K562 (cell line): ENCODE results near the gene ARHGAP32. TPM values are rescaled to one million over a fixed set of nuclear protein-coding genes. Genes with fewer than 3 reads are reported as not detected.

ENCODE experiments used
- ATAC-seq: fragments of 200-7000 bp; cut with Tn5 transposase; 3 replicates; pipeline ENCODE4 v1.9.1; 2020; ENCODE audit warnings: moderate library complexity
- BruUV-seq: library from RNA; stranded (reverse); fragments of 400-500 nt; replicated peaks from 2 replicates; lab custom pipeline; 2021; lab: Mats Ljungman, UMichigan
- CTCF ChIA-PET: fragments of 300-600 bp; formaldehyde crosslinking; extraction: SDS; loops from one replicate; lab custom pipeline; 2021; ENCODE audit warnings: low intra/inter-chr PET ratio; lab: Yijun Ruan, JAX
- POLR2A ChIA-PET: fragments of 300-600, 350-650 bp; sonication (Branson Sonifier 250); formaldehyde crosslinking; extraction: SDS; loops from one replicate; lab custom pipeline; 2021; ENCODE audit warnings: antibody characterized with exemption, inconsistent platforms; lab: Yijun Ruan, JAX
- DNase-seq, 4 experiments: peaks; one replicate each; pipeline versions ENCODE4 v3.0.0 to v3.0.0-alpha.2; 2011 to 2018; ENCODE audit warnings: low spot score in 3 of 4, mixed read lengths in 3 of 4; ENCODE audit errors: extremely low read depth in 1 of 4
- FAIRE-seq: peaks from 2 replicates; lab custom pipeline; 2011; peaks lifted over from hg19 to GRCh38; lab: Jason Lieb, UNC
- H2AFZ ChIP-seq: 2 replicates; pipeline ENCODE4 v1.6.0; 2011; ENCODE audit warnings: low read depth, low read length, control low read depth, inconsistent platforms
- H3K27ac ChIP-seq: fragments of 200-600 bp; 3 replicates; pipeline ENCODE4 v1.8.0; 2011; ENCODE audit warnings: low read depth, mild to moderate bottlenecking, control low read depth, inconsistent platforms, low read length, moderate library complexity, mixed read lengths; ENCODE audit errors: extremely low read depth
- H3K27me3 ChIP-seq, 2 experiments: fragments of 300-600 bp in 1 of 2; 2 replicates in 1 of 2; 3 replicates in 1 of 2; pipeline versions ENCODE4 v1.6.0 to v1.8.0; 2011; ENCODE audit warnings: inconsistent platforms in 2 of 2, low read length in 2 of 2, mild to moderate bottlenecking in 1 of 2, mixed read lengths in 1 of 2, moderate library complexity in 1 of 2; ENCODE audit not compliant: control insufficient read depth in 2 of 2, insufficient read depth in 2 of 2
- H3K36me3 ChIP-seq: fragments of 300-600 bp; 3 replicates; pipeline ENCODE4 v1.8.0; 2011; ENCODE audit warnings: mild to moderate bottlenecking, low read length, inconsistent platforms; ENCODE audit not compliant: control insufficient read depth, insufficient read depth
- H3K4me1 ChIP-seq, 2 experiments: fragments of 200-600 bp in 1 of 2; replicated peaks in 1 of 2; 2 replicates in 1 of 2; 3 replicates in 1 of 2; pipeline versions ENCODE4 v1.5.1 to v1.8.0; 2011; ENCODE audit warnings: inconsistent platforms in 2 of 2, low read length in 2 of 2, mild to moderate bottlenecking in 1 of 2, mixed read lengths in 1 of 2, moderate library complexity in 1 of 2; ENCODE audit not compliant: control insufficient read depth in 2 of 2, insufficient read depth in 2 of 2
- H3K4me2 ChIP-seq: 2 replicates; pipeline ENCODE4 v1.6.1; 2011; ENCODE audit warnings: low read length, control low read depth, inconsistent platforms, mixed read lengths; ENCODE audit not compliant: insufficient read depth
- H3K4me3 ChIP-seq: fragments of 200-600 bp; sonication (generic), shearing (Covaris generic); 2 replicates; pipeline ENCODE4 v1.5.1; 2016; ENCODE audit warnings: control low read depth, inconsistent platforms
- H3K79me2 ChIP-seq: fragments of 200-600 bp; 3 replicates; pipeline ENCODE4 v1.8.0; 2011; ENCODE audit warnings: low read length, inconsistent platforms; ENCODE audit not compliant: control insufficient read depth, insufficient read depth
- H3K9ac ChIP-seq, 2 experiments: 2 replicates each; pipeline versions ENCODE4 v1.6.0 to v1.6.1; 2011; ENCODE audit warnings: low read depth in 2 of 2, low read length in 2 of 2, control low read depth in 1 of 2, inconsistent platforms in 1 of 2, mild to moderate bottlenecking in 1 of 2, mixed read lengths in 1 of 2; ENCODE audit not compliant: insufficient read depth in 1 of 2
- H3K9me1 ChIP-seq: one replicate; pipeline ENCODE4 v1.6.0; 2011; ENCODE audit warnings: inconsistent platforms, mild to moderate bottlenecking, low read length, moderate library complexity; ENCODE audit not compliant: control insufficient read depth, insufficient read depth
- H3K9me3 ChIP-seq: replicated peaks from 2 replicates; pipeline ENCODE4 v1.5.1; 2011; ENCODE audit warnings: low read depth, low read length, inconsistent platforms; ENCODE audit not compliant: control insufficient read depth, insufficient read depth
- H4K20me1 ChIP-seq: replicated peaks from 2 replicates; pipeline ENCODE4 v1.6.1; 2011; ENCODE audit warnings: low read length, inconsistent platforms, mixed read lengths; ENCODE audit not compliant: control insufficient read depth, insufficient read depth
- C11orf30 ChIP-seq: fragments of 450-650 bp; IDR thresholded peaks from 2 replicates; pipeline ENCODE4 v1.6.1; 2016; ENCODE audit warnings: low read depth, mild to moderate bottlenecking
- DNMT1 ChIP-seq: fragments of 450-650 bp; IDR thresholded peaks from 2 replicates; pipeline ENCODE4 v1.6.1; 2016; ENCODE audit warnings: antibody characterized with exemption, mild to moderate bottlenecking
- EHMT2 ChIP-seq: fragments of 450-650 bp; IDR thresholded peaks from 2 replicates; pipeline ENCODE4 v1.6.1; 2018; ENCODE audit warnings: antibody characterized with exemption
- EP300 ChIP-seq: IDR thresholded peaks from 2 replicates; pipeline ENCODE4 v1.6.1; 2012; ENCODE audit warnings: low read length, improper control_type of control experiment
- FOXA1 ChIP-seq: fragments of 450-650 bp; IDR thresholded peaks from 2 replicates; pipeline ENCODE4 v1.6.1; 2016; ENCODE audit warnings: mild to moderate bottlenecking, borderline replicate concordance
- FOXK1 ChIP-seq: sonication (generic); formaldehyde crosslinking; IDR thresholded peaks from 2 replicates; pipeline ENCODE4 v1.8.0; 2022; ENCODE audit warnings: missing genetic modification reagents, mild to moderate bottlenecking, borderline replicate concordance
- HMG20A ChIP-seq: fragments of 450-650 bp; formaldehyde crosslinking; conservative IDR thresholded peaks from 2 replicates; pipeline ENCODE4 v1.4.0; 2020; ENCODE audit warnings: mild to moderate bottlenecking, mixed read lengths
- LCOR ChIP-seq: sonication (generic); formaldehyde crosslinking; IDR thresholded peaks from 2 replicates; pipeline ENCODE4 v1.8.0; 2022; ENCODE audit warnings: mild to moderate bottlenecking, missing genetic modification reagents
- PRMT5 ChIP-seq: sonication (generic); formaldehyde crosslinking; IDR thresholded peaks from 2 replicates; pipeline ENCODE4 v1.5.0; 2020; ENCODE audit warnings: missing genetic modification reagents
- ZBTB8A ChIP-seq: fragments of 450-650 bp; IDR thresholded peaks from 2 replicates; pipeline ENCODE4 v1.6.1; 2018; ENCODE audit warnings: mild to moderate bottlenecking, moderate library complexity; ENCODE audit not compliant: partially characterized antibody
- ZNF140 ChIP-seq: fragments of 250-450 bp; sonication (Bioruptor Pico); IDR thresholded peaks from 2 replicates; pipeline ENCODE4 v1.8.0; 2021; ENCODE audit warnings: moderate library complexity, mild to moderate bottlenecking, inconsistent platforms
- WGBS: fragments of 100-300 bp; shearing (Covaris generic); methylation state at CpG from one replicate; pipeline ENCODE4 v1.1.6; 2016; ENCODE audit warnings: low coverage, mixed read lengths; ENCODE audit not compliant: insufficient coverage; ENCODE audit errors: missing lambda C conversion rate; 5-methylcytosine and 5-hydroxymethylcytosine counted together
- in situ Hi-C: fragments of 300-500 bp; cut with MboI; formaldehyde crosslinking; loops from 4 replicates; pipeline ENCODE4 v1.15.0; 2018; ENCODE audit warnings: inconsistent platforms, mixed read lengths
- intact Hi-C: fragments of 100-400 bp; cut with micrococcal nuclease; formaldehyde crosslinking; loops from 2 replicates; pipeline ENCODE4 v1.14.2; 2022
- polyA plus RNA-seq, 8 experiments: library from polyadenylated mRNA; depleted of rRNA in 4 of 8; stranded (reverse) in 5 of 8; unstranded in 3 of 8; fragments of >200 nt; fragmentation: Nextera tagmentation in 2 of 8; fragmentation: Illumina TruSeq in 1 of 8; extraction: Ambion mirVana in 2 of 8; extraction: Trizol in 1 of 8; gene quantifications; 2 replicates each; pipeline versions ENCODE4 v1.2.1 to v1.2.3, GENCODE V29; 2011 to 2014; ENCODE audit warnings: inconsistent platforms in 1 of 8, missing spikeins in 1 of 8
- total RNA-seq, 7 experiments: library from RNA; depleted of rRNA in 6 of 7; stranded (reverse); fragments of >200 nt in 6 of 7; fragmentation: Illumina TruSeq in 2 of 7; extraction: Trizol in 2 of 7; gene quantifications; 2 replicates each; pipeline versions ENCODE4 v1.2.1 to v1.2.3, GENCODE V29; 2011 to 2021; ENCODE audit warnings: low replicate concordance in 1 of 7

The ARHGAP32 gene
- total and polyA plus RNA-seq, 9 of the 15 experiments (the other 6 are each of a cell fraction or from before 2014, with no cell fraction given): 0.18 TPM; not detected in 8

- in situ Hi-C loops: no loop called here
- Histone ChIP-seq H3K4me2 (no peak overlapping the region), H2AFZ (no peak overlapping the region), H3K9ac (no peak overlapping the region), H3K27me3 (no peaks in the 10 kb centered on the region), H3K9me3 (no peaks in the 10 kb centered on the region), H3K4me1 (no peaks in the 10 kb centered on the region), H4K20me1 (no peaks in the 10 kb centered on the region), H3K36me3 (no peaks in the 10 kb centered on the region), H3K27ac (no peak overlapping the region), H3K4me3 (no peak overlapping the region), H3K79me2 (no peaks in the 10 kb centered on the region), H3K9me1 (no peaks in the 10 kb centered on the region)
- POLR2A ChIA-PET: no interaction called here
- 4% methylated on average over 6 of the region's 6 CpGs for WGBS
- intact Hi-C loops: no loop called here
- DNase-seq: no peak
- CTCF ChIA-PET: no interaction called here
- FAIRE-seq: no peak
- TF ChIP-seq HMG20A (CRISPR knock-in tag) (no peak), FOXK1 (CRISPR knock-in tag) (no peak), PRMT5 (CRISPR knock-in tag) (no peak), FOXA1 (no peak), C11orf30 (no peak), ZBTB8A (no peak), DNMT1 (no peak), LCOR (CRISPR knock-in tag) (no peak), EP300 (no peak), EHMT2 (no peak), ZNF140 (CRISPR knock-in tag) (no peak)
- ATAC-seq: no peak
- BruUV-seq: no TSS peak
These were observed 37.9 kb upstream of the ARHGAP32 start for GRCh38 chr11:129230006-129230405.
